GM12872 (cell line): ENCODE results near the gene CCDC97.

Experiments
- CTCF ChIP-seq: IDR thresholded peaks from 3 replicates; pipeline ENCODE4 v1.5.1; 2011; ENCODE audit warnings: low read depth, mild to moderate bottlenecking, low read length, moderate library complexity; ENCODE audit not compliant: insufficient read depth

CCDC97 gene

GRCh38 chr19:41327576-41328156 lies 17.7 kb downstream of the CCDC97 start:
- TF ChIP-seq CTCF, result no peak

- no peak for TF ChIP-seq CTCF
These were observed 18.3 kb downstream of the CCDC97 start for GRCh38 chr19:41328157-41328841.

GRCh38 chr19:41328842-41329225 lies 18.9 kb downstream of the CCDC97 start:
- TF ChIP-seq CTCF, result no peak

GRCh38 chr19:41330481-41330880 lies 20.5 kb downstream of the CCDC97 start:
- TF ChIP-seq CTCF, result no peak

GRCh38 chr19:41330946-41331678 lies 21.1 kb downstream of the CCDC97 start:
- no peak for TF ChIP-seq CTCF

GRCh38 chr19:41332000-41332399 lies 22.0 kb downstream of the CCDC97 start:
- TF ChIP-seq CTCF, result no peak

GRCh38 chr19:41332468-41332867 lies 22.5 kb downstream of the CCDC97 start:
- no peak for TF ChIP-seq CTCF
